Measurements from ENCODE around the gene STBD1. TPM values are rescaled to one million over a fixed set of nuclear protein-coding genes. Genes with fewer than 3 reads are reported as not detected.

Gene STBD1
- total and polyA plus RNA-seq, 9 of the 15 experiments (the other 6 are each of a cell fraction or from before 2014, with no cell fraction given), result 0.08 to 0.64 (median 0.27) TPM; not detected in 2

DNA sequence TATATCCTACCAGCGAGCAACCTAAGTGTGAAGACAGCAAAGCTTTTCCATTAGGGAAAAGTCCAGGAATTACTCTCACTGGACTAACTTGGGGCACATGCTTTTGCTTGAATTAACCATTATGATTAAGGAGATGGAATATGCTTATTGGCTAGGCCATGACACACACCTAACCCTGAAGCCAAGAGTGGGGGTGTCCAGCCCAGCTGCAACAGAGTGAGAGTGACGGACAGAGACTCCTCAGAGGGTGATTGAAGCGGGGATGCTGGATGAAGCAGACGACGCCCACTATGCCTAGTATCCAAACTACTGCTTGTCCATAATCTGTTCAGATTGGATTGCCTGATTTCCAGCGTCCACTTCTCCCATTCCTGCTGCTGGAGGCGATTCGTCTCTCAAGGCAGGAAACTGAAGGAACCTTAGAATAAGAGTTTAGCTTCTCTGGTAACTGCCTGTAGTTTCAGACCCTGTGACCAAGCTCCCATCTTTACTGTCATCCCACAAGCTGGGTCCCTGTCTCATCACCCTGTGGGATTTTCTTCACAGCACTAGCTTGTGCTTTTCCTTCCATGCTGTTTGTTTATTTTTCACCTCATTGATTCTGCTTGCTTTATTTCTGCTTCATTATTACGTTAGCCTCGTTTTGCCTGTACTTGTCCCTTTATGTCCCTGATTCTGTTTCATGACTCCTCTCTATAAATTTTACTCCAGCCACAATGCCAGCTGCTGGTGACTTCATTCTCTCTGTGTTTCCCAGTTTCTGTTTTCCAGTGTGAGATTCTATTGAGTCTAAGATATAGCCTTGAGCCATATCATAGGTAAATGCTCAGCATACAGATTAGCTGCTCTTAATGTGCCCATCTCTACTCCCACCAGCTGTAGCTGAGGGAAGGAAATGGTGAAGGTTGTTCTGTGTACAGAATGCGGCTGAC is 36.0 kb upstream of the STBD1 start:
- FAIRE-seq (no peak), ATAC-seq (no peak), DNase-seq (ENCODE audit: extremely low read depth in 1 of 4, low spot score in 3 of 4) (no peak)
- H3K27ac ChIP-seq (ENCODE audit: extremely low read depth, low read depth, low read length), result no peak overlapping the region
- H3K9me1 ChIP-seq (ENCODE audit: control insufficient read depth, insufficient read depth, low read length), result no peaks in the 10 kb centered on the region
- BruUV-seq (replicated peaks), result no TSS peak
- no peak overlapping the region for H3K4me2 ChIP-seq (ENCODE audit: insufficient read depth, low read length)
- no peak overlapping the region for H2AFZ ChIP-seq (ENCODE audit: low read depth, low read length)
- no peaks in the 10 kb centered on the region for H3K9me3 ChIP-seq (replicated peaks; ENCODE audit: control insufficient read depth, insufficient read depth, low read depth, low read length)
- H3K27me3 ChIP-seq (ENCODE audit: control insufficient read depth in 2 of 2, insufficient read depth in 2 of 2, low read length in 2 of 2), result no peaks in the 10 kb centered on the region
- no peak for TF ChIP-seq EP400 (IDR thresholded peaks at IDR 0.05)
- TF ChIP-seq, protein P1, sequence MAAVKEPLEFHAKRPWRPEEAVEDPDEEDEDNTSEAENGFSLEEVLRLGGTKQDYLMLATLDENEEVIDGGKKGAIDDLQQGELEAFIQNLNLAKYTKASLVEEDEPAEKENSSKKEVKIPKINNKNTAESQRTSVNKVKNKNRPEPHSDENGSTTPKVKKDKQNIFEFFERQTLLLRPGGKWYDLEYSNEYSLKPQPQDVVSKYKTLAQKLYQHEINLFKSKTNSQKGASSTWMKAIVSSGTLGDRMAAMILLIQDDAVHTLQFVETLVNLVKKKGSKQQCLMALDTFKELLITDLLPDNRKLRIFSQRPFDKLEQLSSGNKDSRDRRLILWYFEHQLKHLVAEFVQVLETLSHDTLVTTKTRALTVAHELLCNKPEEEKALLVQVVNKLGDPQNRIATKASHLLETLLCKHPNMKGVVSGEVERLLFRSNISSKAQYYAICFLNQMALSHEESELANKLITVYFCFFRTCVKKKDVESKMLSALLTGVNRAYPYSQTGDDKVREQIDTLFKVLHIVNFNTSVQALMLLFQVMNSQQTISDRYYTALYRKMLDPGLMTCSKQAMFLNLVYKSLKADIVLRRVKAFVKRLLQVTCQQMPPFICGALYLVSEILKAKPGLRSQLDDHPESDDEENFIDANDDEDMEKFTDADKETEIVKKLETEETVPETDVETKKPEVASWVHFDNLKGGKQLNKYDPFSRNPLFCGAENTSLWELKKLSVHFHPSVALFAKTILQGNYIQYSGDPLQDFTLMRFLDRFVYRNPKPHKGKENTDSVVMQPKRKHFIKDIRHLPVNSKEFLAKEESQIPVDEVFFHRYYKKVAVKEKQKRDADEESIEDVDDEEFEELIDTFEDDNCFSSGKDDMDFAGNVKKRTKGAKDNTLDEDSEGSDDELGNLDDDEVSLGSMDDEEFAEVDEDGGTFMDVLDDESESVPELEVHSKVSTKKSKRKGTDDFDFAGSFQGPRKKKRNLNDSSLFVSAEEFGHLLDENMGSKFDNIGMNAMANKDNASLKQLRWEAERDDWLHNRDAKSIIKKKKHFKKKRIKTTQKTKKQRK (IDR thresholded peaks at IDR 0.05; ENCODE audit: borderline replicate concordance, low read depth, low read length), result no peak
- TF ChIP-seq ZNF165 (CRISPR knock-in tag; IDR thresholded peaks at IDR 0.05; ENCODE audit: borderline replicate concordance), result no peak
- no peak for TF ChIP-seq MCM7 (IDR thresholded peaks at IDR 0.05)
- TF ChIP-seq PHB2 (IDR thresholded peaks at IDR 0.05; ENCODE audit: low read depth), result no peak
- TF ChIP-seq PTRF (tag; IDR thresholded peaks at IDR 0.05), result no peak
- no peak for TF ChIP-seq NCOR1 (IDR thresholded peaks at IDR 0.05)
- no peak for TF ChIP-seq HNRNPUL1 (IDR thresholded peaks at IDR 0.05; ENCODE audit: low read length)
- TF ChIP-seq HMGN3 (IDR thresholded peaks at IDR 0.05; ENCODE audit: borderline replicate concordance, extremely low read depth, insufficient read length, low read depth, low read length), result no peak
- no peak for TF ChIP-seq SMAD1 (IDR thresholded peaks at IDR 0.05; ENCODE audit: low read depth, low read length, partially characterized antibody)
- no peak for TF ChIP-seq MTF1 (CRISPR knock-in tag; IDR thresholded peaks at IDR 0.05; ENCODE audit: borderline replicate concordance)
- TF ChIP-seq CREB1 (IDR thresholded peaks at IDR 0.05), result no peak
- TF ChIP-seq CREB1 (CRISPR knock-in tag; IDR thresholded peaks at IDR 0.05), result no peak
- TF ChIP-seq, protein P2, sequence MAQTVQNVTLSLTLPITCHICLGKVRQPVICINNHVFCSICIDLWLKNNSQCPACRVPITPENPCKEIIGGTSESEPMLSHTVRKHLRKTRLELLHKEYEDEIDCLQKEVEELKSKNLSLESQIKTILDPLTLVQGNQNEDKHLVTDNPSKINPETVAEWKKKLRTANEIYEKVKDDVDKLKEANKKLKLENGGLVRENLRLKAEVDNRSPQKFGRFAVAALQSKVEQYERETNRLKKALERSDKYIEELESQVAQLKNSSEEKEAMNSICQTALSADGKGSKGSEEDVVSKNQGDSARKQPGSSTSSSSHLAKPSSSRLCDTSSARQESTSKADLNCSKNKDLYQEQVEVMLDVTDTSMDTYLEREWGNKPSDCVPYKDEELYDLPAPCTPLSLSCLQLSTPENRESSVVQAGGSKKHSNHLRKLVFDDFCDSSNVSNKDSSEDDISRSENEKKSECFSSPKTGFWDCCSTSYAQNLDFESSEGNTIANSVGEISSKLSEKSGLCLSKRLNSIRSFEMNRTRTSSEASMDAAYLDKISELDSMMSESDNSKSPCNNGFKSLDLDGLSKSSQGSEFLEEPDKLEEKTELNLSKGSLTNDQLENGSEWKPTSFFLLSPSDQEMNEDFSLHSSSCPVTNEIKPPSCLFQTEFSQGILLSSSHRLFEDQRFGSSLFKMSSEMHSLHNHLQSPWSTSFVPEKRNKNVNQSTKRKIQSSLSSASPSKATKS (CRISPR knock-in tag; IDR thresholded peaks at IDR 0.05), result no peak
- no peak for TF ChIP-seq TEAD2 (tag; IDR thresholded peaks at IDR 0.05)
- CTCF ChIA-PET (ENCODE audit: low intra/inter-chr PET ratio), result no interaction called here
- intact Hi-C loops (cut with micrococcal nuclease) (no loop called here), in situ Hi-C loops (cut with MboI) (no loop called here)
- no peaks in the 10 kb centered on the region; a peak in 1 of 5 replicates for H3K4me1 ChIP-seq (replicated peaks in 1 of 2; ENCODE audit: control insufficient read depth in 2 of 2, insufficient read depth in 2 of 2, low read length in 2 of 2)
- no peaks in the 10 kb centered on the region; the same call in 2 of the 3 replicates for H3K36me3 ChIP-seq (ENCODE audit: control insufficient read depth, insufficient read depth, low read length)
- POLR2A ChIA-PET, result interaction anchor here (0.8 to 1.2 kb wide), 2 partner anchors 31 to 57 kb away, joined by 3 read pairs; partner anchors contain the start of gene SCARB2
- no peak overlapping the region for H3K9ac ChIP-seq (ENCODE audit: insufficient read depth in 1 of 2, low read depth in 2 of 2, low read length in 2 of 2)
- H4K20me1 ChIP-seq (replicated peaks; ENCODE audit: control insufficient read depth, insufficient read depth, low read length), result no peaks in the 10 kb centered on the region
- H3K79me2 ChIP-seq (ENCODE audit: control insufficient read depth, insufficient read depth, low read length), result no peaks in the 10 kb centered on the region
- H3K4me3 ChIP-seq, result no peak overlapping the region
- 56% methylated on average over 11 of the region's 11 CpGs for WGBS (ENCODE audit: insufficient coverage, low coverage, missing lambda C conversion rate)
